ENCODE results near the gene POU3F2.

Gene POU3F2

DNA sequence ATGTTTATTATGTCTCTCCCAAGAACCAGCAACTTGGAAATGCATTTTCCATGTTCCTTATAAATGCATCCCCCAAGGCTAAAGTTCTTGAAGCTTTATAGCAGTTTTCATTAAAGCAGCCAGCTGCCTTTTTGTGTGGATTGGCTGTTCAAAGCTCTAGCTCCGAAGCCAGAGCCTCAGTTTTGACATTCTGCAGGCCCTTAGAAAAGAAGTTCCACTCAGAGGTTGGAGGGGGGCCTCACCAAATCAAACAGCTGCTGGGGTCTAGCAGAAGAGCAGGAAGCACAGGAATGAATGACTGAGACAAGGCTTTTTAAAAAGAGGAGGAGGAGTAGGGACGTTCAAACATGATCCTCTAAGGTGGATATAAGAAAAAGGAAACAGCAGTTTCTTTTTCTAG, 4.2 kb upstream of the POU3F2 start:
- DNase-seq (ENCODE audit: low read depth in 2 of 2) = no peak

DNA sequence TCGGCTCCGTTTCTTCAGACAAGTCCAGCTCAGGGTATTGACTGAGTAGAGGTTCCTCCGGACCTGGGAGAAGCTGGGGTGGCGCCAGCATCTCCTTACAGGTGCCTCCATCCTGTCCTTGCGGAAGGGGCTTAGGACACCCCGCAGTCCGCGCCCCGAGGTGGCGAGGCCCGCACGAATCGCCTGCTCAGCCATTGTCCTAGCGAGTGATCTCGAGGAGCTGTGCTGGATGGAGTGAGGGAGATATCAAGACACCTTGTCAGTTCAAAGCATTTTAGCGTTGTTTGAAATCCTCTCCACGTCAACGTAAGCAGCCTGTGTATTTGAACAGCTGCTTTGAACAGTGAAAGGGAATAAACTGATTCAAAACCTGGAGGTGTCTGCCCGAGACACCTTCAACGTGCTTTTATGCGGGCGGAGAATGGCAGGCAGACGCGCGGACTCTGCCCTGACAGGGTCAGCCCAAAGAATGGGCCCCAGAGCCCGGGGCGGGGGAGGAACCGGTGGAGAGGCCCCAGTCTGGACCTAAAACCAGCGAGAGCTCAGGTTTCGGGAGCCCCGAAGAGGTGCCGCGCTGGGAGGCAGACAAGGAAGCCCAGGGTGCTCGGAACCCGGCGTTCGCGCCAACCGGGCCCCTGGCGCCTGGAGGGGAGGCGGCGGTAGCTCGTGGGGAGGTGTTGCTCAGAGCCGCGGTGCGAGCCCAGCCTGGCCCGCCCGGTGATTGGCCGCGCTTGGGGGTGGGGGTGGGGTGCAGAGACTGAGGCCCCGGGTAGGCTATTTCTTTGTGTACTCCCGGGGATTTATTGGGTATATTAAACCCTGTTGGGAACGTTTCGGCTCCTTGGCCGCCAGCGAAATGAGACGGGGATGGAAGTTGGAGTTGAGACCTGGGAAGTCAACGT, 3.1 kb upstream of the POU3F2 start:
- no peak for DNase-seq (ENCODE audit: low read depth in 2 of 2)

DNA sequence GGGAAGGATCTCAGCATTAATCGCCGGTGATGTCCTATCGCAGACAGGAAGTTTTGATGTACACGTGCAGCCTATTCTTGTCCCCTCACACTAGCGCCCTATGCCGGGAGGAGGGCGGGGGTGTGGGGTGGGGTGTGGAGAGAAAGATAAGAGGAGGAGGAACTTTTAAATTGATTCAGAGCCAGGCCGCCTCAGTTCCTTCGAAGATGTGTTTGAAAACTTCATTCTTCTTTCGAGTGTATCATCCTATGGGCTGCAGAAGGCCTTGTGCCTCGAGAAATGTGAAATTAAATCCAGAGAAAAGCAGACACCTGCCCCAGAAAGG, 2.5 kb upstream of the POU3F2 start:
- no peak for DNase-seq (ENCODE audit: low read depth in 2 of 2)

DNA sequence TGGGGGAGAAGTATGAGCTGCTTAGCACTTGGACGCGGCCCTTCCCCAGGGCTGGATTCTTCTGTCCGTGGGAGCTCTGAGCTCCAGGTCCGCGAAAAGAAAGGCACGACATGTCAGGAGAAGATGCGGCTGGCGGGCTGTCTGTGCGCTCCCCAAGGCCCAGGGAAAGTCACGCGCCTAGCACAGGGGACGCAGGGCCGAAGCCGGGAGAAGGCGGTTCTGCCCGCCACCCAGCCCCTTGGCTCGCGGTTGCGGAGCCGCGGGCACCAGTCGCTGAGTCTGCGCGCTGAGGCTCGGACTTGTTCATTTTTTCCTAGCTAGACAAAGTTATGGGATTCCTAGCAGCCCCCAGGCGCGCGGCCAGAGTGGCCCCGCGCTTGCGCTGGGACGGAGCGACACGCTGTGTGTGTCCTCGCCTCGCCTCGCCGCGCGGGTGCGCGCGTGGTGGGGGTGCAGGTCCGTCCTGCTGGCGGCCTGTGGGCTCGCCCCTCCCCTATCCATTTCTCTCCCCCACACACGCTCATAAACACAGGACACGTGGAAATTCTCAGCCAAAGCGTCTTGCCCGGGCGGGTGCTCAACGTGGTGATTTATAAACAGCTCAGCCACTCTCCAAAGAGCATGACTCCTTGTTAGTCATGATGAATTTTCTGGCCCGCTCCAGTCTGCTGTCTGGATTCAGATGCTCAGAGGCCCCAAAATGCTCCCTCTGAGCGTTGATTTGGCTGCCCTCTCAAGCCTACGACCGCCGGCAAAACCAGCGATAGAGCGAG, 1.9 kb upstream of the POU3F2 start:
- no peak for DNase-seq (ENCODE audit: low read depth in 2 of 2)

DNA sequence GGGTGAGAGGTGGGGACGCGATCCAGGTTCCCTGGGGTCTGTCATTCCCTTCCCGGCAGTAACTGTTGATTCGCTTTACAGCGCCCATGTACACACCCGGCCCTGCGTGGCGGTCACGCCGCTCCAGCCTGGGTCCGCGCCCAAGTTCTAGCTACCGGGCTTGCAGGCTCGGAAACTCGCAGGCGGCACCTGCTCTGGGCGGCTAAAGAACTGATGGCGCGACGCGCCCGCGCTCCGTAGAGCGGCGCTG, 1.4 kb upstream of the POU3F2 start:
- no peak for DNase-seq (ENCODE audit: low read depth in 2 of 2)

DNA sequence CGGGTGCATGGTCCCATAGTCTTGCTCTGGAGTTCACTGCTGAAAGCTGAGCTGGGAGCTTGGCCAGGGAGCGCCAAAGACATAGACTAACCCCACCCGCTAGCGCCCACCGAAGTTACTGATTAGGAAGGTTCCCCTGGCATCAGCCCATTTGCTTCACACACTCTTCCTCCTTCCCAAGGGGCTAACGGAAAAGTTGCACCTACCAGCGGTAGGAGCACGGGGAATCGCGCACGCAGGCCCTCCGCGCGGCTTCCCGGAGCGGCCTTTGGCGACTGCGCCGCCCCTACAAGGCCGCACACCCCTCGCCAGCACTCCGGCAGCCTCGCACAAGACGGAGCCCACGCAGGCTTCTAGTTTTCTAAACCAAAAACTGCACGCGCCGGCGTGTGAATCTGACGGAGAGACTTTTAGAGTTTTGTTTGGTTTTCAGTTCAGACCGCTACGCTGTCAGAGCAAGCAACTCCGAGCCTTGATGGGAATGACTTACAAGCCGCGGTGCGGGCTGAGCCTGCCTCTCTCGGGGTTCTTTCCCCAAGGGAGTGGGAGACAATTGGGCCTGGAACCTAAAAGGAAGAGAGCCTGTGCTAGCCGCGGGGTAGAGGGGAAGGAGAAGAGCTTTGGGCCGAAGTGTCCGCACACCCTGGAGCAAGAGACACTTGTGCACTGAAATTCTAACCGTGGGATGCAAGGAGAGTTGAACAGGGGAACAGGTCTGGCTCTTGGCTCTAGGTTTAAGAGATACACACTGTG, 891 bp upstream of the POU3F2 start:
- no peak for DNase-seq (ENCODE audit: low read depth in 2 of 2)

DNA sequence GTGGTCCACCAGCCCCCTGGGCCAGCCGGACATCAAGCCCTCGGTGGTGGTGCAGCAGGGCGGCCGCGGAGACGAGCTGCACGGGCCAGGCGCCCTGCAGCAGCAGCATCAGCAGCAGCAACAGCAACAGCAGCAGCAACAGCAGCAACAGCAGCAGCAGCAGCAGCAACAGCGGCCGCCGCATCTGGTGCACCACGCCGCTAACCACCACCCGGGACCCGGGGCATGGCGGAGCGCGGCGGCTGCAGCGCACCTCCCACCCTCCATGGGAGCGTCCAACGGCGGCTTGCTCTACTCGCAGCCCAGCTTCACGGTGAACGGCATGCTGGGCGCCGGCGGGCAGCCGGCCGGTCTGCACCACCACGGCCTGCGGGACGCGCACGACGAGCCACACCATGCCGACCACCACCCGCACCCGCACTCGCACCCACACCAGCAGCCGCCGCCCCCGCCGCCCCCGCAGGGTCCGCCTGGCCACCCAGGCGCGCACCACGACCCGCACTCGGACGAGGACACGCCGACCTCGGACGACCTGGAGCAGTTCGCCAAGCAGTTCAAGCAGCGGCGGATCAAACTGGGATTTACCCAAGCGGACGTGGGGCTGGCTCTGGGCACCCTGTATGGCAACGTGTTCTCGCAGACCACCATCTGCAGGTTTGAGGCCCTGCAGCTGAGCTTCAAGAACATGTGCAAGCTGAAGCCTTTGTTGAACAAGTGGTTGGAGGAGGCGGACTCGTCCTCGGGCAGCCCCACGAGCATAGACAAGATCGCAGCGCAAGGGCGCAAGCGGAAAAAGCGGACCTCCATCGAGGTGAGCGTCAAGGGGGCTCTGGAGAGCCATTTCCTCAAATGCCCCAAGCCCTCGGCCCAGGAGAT, 1.0 kb downstream of the POU3F2 start:
- no peak for DNase-seq (ENCODE audit: low read depth in 2 of 2)

DNA sequence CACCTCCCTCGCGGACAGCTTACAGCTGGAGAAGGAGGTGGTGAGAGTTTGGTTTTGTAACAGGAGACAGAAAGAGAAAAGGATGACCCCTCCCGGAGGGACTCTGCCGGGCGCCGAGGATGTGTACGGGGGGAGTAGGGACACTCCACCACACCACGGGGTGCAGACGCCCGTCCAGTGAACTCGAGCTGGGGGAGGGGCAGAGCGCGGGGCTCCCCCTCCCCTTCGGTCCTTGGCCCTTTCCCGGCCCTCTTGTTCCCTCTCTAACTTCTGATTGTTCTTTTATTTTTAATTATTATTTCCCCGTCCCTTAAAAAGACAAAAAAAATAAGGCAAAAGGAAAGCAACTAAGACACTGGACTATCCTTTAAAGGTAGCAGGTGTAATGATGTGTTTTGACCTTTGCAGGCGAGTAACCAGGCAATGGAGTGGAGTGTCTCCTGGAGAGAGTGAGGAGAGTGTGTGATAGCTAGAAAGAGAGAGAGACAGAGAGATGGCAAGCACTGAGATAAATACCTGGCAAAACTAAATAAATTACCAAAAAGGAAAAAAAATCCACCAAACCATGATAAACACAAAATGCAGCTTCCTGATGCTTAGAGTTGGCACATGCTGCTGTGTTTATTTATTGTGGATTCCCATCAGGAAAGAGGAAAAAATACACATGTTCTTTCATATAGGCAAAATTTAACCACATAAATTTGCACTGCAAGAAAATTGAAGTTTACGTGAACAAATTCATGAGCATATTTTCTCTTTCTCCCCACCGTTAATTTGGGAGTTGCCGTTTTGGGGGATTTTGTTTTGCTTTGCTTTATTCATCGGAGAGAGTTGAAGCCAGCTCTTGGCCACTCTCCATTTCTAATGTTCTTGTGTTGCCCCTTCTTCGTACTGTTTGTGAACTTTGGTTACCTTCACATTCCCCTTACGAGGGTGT, 1.9 kb downstream of the POU3F2 start:
- no peak for DNase-seq (ENCODE audit: low read depth in 2 of 2)

DNA sequence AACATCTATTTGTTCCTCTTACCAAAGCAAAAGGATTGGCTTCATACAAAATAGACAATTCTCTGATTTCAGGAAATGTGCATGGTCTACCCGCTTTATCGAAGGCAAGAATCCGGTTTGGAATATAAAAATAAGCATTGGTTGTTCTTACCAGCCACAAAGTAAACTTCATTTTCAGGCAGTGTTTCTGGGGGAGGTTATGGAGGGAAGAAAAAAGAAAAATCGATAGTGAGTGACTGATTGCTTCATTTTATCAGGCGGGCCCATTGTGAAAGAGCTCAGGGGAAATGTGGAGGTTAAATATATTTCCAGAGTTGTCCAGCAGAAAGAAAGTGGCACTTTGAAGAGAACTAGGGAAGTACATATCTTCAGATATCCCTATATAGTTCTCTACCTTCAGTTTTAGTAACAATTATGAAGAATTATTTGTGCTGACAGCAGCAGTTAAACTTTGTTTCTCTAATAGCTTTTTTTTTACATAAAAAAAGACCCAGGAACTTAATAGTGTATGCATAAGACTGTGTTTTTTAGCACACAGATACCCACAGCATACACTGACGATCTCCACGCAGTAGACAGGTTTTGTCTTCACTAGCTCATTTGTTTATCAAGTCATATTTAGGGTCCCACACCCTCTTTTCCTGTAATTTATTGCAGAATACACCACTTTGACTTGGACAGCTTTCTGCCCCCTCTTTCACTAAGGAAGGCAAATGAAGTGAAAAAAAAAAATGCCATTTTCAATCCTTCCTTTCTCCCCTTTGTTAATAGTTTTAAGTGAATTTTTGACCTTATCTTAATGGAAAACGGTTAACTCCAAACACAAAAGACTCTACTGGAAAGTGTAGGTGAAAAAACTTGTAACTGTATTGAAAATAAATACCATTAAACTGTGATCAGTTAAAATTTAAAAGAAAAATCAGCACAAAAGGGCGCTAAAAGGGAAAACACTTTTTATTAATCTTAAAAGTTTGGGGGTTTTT, 2.9 kb downstream of the POU3F2 start:
- DNase-seq (ENCODE audit: low read depth in 2 of 2) = no peak

DNA sequence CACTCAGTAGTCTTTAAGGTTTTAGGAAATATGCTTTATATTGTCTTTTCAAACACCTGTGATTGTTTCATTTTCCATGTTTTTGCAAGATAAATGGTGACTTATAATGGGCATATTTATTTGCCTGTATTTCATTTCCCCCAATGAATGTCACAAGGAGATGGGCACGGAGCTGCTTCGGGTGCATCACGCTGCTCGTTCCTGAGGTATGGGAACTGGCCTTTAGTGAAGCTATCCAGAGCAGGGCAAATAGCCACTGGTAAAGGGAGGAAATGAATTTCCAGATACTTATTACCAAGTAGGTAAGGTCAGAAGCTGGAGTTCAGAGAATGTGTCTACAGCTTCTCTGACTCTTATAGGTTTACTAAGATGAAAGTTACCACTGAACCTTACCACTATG, 3.7 kb downstream of the POU3F2 start:
- no peak for DNase-seq (ENCODE audit: low read depth in 2 of 2)

DNA sequence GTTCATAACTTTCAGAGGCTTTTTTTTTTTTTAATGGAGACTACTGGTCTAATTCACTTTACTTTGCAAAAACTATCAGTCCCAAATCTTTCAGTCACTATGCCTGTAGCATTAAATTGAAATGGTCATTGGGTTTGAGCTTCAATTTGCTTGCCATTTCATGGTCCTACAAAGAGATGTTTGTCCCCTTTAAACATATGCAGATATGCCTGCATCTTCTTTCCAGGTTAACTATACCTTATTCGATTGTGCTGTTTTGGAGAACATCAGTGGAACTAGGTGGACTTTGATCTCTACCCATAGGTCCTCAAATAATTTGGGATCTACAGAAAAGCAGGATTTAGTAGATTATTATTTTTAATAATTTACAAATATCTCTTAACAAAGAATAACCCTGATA, 4.6 kb downstream of the POU3F2 start:
- DNase-seq (ENCODE audit: low read depth in 2 of 2) = no peak

DNA sequence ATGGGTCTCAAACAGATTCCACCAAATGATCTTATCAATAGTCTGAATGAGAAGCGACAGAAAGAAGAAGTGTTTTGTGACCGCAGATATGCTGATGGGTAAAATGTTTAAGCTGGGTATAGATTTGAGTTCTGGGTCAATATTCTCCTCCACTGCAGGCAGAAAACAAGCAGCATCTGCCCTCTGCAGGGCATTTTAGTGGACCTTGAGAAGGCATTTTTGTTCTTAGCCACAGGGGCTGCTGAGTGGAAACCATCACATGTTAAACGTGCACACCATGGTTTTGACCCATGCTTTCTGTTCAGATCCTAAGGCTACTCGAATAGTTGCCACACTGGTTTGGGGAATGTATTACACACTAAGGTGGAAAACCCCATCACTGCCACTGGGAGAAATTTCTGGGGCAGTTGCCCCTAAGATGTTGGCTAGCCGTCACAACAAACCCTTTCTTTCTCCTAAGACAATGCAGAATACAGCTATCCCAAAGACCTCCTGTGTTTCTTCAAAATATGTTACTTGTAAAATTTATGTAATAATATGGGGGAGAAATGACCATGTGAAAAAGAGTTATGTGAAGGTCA, 5.5 kb downstream of the POU3F2 start:
- DNase-seq (ENCODE audit: low read depth in 2 of 2) = no peak

DNA sequence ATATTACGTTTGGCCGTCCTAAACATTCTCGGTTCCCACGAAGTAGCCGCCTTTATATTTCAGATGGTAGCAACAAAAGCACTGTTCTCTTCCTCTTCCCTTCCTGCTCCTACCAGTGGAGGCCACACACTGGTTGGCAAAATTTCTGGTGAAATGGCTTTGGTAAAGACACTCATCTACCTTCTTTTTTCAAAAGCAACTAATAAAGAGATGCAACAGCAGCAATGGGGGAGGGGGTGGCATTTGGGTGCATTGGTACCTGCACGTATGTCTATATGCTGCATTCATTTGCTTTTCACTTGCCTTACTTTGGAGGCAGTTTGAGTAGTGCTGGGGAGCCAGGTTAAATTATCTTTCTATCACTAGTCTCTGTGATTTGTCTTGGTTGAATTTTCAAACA, 6.0 kb downstream of the POU3F2 start:
- no peak for DNase-seq (ENCODE audit: low read depth in 2 of 2)

DNA sequence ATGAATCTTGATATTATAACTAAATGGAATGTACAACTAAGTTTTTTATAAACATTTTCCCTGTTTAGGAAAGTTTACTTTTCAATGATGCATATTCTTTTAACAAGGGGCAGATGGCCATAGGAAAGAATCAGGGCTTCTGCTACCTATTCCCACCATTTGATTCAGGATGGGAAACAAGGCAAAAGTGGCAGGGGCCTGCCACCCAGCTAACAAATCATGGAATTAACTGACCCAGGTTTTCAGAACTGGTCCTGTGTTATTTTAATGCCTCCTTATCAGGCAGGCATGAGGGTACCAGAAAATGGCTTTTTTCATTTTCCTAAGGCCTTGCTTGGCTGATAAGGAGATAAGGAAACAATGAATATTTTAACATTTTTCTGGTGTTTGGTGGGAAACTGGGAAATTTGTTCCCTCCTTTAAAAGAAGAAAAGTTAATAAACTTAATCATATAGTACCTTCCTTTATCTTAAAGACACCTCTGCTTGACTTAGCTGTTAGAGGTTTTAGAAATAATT, 6.7 kb downstream of the POU3F2 start:
- DNase-seq (ENCODE audit: low read depth in 2 of 2) = no peak

DNA sequence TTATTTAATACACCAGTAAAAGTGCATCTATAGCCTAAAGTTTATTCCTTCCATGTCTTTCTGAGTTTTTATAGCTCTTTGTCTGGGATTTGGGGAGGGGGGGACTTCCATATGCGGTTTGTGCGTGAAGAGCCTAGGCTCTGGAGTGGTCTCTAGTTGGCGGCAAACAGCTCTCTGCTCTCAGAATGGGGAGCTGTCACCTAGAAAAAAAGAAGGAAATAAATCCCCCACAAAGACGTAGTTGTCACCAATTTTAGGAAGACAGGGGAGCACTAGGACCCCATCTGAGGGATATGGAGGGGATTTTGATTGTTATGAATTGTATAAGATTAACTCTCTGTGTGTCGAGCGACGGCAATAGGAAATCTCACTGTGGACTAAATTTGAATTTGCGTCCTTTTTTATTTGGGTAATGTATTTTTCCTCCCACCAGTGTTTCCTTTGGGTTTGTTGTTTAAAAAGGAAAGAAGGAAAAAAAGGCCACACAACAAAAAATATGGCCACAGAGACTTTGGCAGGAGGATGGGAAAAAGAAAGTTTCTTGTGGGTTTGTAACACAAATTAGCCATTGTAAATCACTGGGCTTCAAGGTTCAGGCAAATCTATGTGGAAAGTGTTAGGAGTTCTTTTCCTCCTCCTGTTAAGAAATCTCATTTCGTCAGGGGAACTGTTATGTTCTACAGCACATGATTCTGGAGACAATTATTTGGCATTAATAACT, 7.4 kb downstream of the POU3F2 start:
- no peak for DNase-seq (ENCODE audit: low read depth in 2 of 2)

DNA sequence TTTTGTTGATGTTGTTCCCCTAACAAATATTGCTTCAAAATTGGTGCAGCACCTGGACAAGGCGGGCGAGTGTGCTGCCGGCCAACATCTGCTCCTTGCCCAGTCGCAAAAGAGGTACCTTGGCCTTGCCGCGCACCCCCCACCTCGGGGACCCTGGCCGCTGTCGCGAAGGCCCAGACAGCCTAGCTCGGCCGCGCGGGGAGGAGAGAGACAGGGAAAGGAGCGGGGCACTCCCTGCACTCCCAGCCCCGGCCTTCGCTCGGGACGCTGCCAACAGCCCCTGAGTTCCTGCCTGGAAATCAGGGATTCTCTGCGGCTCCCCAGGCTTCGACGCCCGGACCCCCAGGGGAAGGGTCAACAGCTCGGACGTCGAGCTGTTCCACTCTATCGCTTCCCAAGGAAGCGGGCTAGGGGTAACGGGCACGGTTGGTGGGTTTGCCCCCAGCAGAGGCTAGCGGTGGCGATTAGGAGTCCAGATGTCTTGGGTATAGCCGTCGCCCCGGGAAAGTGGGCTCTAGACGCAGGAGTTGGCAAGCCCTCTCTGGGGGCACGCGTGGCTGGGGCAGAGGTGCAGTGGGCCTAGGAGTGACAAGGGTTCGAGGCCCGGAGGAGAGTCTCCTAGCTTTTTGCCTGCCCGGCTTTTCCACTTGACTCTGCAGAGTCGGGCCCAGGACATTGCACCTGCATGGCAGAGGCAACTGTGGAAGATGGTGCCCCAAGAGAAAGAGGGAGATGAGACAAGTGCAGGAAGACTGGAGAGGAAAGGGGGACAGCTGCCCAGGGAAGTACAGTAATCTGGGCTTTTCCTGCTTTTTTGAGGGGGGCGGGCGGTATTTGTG, 8.2 kb downstream of the POU3F2 start:
- no peak for DNase-seq (ENCODE audit: low read depth in 2 of 2)

Data from stimulated activated CD4-positive, alpha-beta T cell treated with anti-CD3 and anti-CD28 coated beads, Interleukin-4, amount 100 ng/mL, for 48 hours (primary cell).